Measurements from ENCODE around the gene ADCY4.

ADCY4 gene

DNA sequence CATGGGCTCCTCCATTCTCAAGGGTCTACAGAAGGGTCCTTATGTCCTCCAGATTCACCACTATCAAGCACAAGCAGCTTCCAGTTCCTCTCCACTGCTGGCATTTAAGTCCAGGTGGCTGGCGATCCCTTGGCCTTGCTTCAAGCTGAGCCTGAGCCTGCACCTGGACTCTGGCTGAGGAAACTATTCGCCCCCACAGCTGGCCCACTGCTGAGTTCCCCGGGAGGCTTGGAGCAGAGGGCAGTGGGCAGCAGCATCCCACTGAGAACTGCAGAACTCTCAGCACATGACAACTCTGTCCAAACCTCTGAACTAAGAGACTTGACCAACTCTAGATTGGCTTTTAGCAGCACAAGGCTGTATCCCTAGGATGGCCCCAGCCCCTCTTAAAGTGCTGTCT lies 52.1 kb downstream of the ADCY4 start:
- no peak for DNase-seq (ENCODE audit: low read depth)
- TF ChIP-seq, protein P1, sequence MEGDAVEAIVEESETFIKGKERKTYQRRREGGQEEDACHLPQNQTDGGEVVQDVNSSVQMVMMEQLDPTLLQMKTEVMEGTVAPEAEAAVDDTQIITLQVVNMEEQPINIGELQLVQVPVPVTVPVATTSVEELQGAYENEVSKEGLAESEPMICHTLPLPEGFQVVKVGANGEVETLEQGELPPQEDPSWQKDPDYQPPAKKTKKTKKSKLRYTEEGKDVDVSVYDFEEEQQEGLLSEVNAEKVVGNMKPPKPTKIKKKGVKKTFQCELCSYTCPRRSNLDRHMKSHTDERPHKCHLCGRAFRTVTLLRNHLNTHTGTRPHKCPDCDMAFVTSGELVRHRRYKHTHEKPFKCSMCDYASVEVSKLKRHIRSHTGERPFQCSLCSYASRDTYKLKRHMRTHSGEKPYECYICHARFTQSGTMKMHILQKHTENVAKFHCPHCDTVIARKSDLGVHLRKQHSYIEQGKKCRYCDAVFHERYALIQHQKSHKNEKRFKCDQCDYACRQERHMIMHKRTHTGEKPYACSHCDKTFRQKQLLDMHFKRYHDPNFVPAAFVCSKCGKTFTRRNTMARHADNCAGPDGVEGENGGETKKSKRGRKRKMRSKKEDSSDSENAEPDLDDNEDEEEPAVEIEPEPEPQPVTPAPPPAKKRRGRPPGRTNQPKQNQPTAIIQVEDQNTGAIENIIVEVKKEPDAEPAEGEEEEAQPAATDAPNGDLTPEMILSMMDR (IDR thresholded peaks at IDR 0.05; ENCODE audit: low read depth, low read length) = no peak
- no peak for TF ChIP-seq MYC (IDR thresholded peaks at IDR 0.05; ENCODE audit: low read depth, low read length)
- no peak for TF ChIP-seq POLR2A (IDR thresholded peaks at IDR 0.05; ENCODE audit: extremely low read depth, insufficient read length)
- H3K4me3 ChIP-seq (ENCODE audit: low read depth, low read length) = no peak overlapping the region

DNA sequence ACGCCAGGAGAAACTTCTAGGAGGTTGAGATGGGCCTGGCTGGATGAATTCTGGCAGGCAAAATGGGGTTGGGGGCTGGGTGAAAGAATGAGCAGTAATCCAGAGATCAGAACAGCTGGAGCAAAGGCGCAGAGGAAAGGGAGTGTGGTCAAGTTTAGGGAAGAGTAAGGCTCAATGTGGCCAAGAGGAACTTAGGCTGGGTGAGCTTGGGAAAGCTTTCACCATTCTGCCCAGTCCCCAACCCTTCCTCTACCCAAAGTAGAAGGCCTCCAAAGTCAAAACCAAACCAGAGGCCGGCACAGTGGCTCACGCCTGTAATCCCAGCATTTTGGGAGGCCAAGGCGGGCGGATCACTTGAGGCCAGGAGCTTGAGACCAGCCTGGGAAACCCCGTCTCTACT lies 53.2 kb downstream of the ADCY4 start:
- TF ChIP-seq, protein P1 (IDR thresholded peaks at IDR 0.05; ENCODE audit: low read depth, low read length) = no peak
- TF ChIP-seq POLR2A (IDR thresholded peaks at IDR 0.05; ENCODE audit: extremely low read depth, insufficient read length) (no peak), MYC (IDR thresholded peaks at IDR 0.05; ENCODE audit: low read depth, low read length) (no peak)
- TF ChIP-seq, protein P2, sequence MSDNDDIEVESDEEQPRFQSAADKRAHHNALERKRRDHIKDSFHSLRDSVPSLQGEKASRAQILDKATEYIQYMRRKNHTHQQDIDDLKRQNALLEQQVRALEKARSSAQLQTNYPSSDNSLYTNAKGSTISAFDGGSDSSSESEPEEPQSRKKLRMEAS (IDR thresholded peaks at IDR 0.05; ENCODE audit: low read depth, low read length) = no peak
- no peak overlapping the region for H3K4me3 ChIP-seq (ENCODE audit: low read depth, low read length)

DNA sequence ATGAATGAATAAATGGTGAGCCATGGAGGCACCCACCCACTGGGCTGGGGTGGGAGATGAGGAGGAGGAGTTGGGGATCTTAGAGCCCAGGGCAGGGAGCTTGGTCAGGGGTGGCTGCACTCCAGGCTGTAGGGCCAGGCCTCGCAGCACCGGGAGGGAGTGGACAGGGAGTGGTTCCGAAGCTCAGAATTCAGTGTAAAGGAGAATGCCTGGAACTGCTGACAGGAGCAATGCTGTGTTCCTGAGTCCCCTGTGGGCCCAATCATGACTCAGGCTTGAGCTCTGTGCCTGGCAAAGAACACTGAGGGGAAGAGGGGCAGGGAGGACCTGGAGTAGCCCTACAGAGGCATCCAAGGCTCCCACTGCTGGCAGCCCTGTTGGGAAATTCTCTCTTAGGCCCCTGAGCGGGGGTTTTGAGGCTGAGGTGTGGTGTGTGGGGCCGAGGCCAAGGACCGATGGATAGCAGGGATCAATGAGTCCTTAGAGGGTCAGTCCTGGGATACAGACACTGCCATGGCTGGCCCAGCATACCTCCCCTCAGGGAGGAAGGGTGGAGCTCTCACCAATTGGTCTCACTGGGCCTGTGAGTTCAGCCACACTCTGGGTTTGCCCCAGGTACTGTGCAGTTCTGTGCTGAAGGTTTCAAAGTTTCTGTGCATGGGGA lies 53.9 kb downstream of the ADCY4 start:
- DNase-seq (ENCODE audit: low read depth) = no peak
- TF ChIP-seq, protein P1 (IDR thresholded peaks at IDR 0.05; ENCODE audit: low read depth, low read length) = no peak
- no peak for TF ChIP-seq POLR2A (IDR thresholded peaks at IDR 0.05; ENCODE audit: extremely low read depth, insufficient read length)
- TF ChIP-seq MYC (IDR thresholded peaks at IDR 0.05; ENCODE audit: low read depth, low read length) = no peak
- TF ChIP-seq, protein P2 (IDR thresholded peaks at IDR 0.05; ENCODE audit: low read depth, low read length) = no peak
- H3K4me3 ChIP-seq (ENCODE audit: low read depth, low read length) = no peak overlapping the region

More for the DNA sequence above, 53.2 kb downstream of the ADCY4 start:
- DNase-seq (ENCODE audit: low read depth) = no peak

DNA sequence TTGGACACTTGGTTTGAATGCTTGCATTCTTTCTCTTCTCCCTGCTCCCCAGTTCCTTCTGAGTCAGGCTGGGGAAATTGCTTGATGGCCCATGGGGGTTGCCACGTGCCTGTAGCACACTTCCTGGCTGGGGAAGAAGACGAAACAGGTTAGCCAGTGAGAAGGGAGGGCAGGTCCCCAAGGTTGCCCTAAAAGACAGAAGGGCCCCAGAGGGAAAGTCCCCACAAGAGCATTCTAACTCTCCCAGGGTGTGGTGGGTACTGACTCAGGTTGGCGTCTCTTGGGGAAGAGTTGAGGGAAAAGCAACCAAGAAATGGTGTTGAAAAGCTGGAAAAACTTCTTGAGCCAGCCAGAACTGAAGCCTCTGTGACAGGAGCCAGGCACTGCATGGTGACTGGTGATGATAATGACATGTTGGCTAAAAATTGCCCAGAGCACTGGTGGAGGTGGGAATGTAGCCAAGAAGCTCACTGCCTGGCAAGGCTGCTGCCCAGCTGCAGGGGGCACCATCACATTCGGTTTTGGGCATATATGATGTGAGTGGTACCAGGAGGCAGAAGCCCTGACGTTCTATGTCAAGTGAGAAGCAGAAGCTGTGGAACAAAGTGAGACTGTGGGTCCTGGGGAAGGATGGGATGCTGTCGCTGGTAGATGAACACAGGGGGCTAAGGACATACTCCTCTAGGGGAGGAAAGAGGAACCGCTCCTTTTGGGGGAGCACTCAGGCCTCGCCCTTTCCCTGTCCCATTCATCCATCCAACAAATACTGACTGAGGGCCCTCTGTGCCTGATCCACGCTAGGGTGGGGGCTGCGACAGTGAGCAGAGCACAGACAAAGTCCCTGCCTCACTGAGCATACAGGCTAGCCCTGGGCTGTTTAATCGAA lies 55.3 kb downstream of the ADCY4 start:
- H3K4me3 ChIP-seq (ENCODE audit: low read depth, low read length) = no peak overlapping the region
- TF ChIP-seq, protein P1 (IDR thresholded peaks at IDR 0.05; ENCODE audit: low read depth, low read length) = peak; percentile 45
- TF ChIP-seq POLR2A (IDR thresholded peaks at IDR 0.05; ENCODE audit: extremely low read depth, insufficient read length) = no peak
- DNase-seq (ENCODE audit: low read depth) = peak; percentile 58

DNA sequence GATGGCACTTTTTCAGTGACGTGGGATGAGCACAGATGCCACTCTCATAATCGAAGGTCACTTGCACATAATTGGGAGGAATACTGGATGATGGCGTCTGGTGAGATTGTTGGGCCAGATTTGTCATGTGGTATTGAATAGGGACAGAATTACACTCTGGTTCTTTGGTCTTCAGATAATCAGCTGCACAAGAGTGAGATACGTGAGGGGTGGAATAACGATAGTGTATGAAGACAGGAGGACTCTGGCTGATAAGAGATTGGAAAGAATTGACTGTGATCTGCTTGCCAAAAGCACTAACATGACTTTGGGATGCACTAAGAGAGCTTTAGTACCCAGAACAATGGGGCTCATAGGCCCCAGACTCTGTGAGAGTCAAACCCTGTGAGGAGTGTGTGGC lies 56.4 kb downstream of the ADCY4 start:
- no peak for DNase-seq (ENCODE audit: low read depth)
- TF ChIP-seq, protein P1 (IDR thresholded peaks at IDR 0.05; ENCODE audit: low read depth, low read length) = no peak
- TF ChIP-seq POLR2A (IDR thresholded peaks at IDR 0.05; ENCODE audit: extremely low read depth, insufficient read length) = no peak
- TF ChIP-seq, protein P2 (IDR thresholded peaks at IDR 0.05; ENCODE audit: low read depth, low read length) = no peak
- TF ChIP-seq MYC (IDR thresholded peaks at IDR 0.05; ENCODE audit: low read depth, low read length) = no peak
- H3K4me3 ChIP-seq (ENCODE audit: low read depth, low read length) = no peak overlapping the region
